SU-DHL-6 (cell line): Measurements from ENCODE around the gene JMJD6.

ENCODE experiments used
- H2AFZ ChIP-seq: fragments of 200-600 bp; sonication (generic); 2 replicates; pipeline ENCODE4 v1.6.1; 2014; ENCODE audit warnings: low read depth, mild to moderate bottlenecking, moderate library complexity, mixed read lengths, antibody characterized with exemption, low read length; ENCODE audit not compliant: severe bottlenecking
- H3F3A ChIP-seq: fragments of 200-600 bp; shearing (Covaris generic); 2 replicates; pipeline ENCODE4 v1.6.0; 2016; ENCODE audit warnings: antibody characterized with exemption, mild to moderate bottlenecking; ENCODE audit not compliant: insufficient read depth
- H3K27ac ChIP-seq: fragments of 200-600 bp; sonication (generic); 2 replicates; pipeline ENCODE4 v1.5.1; 2016; ENCODE audit warnings: low read depth, mild to moderate bottlenecking, low read length, moderate library complexity, mixed read lengths
- H3K27me3 ChIP-seq: fragments of 200-600 bp; sonication (generic), shearing (Covaris generic); 2 replicates; pipeline ENCODE4 v1.6.0; 2014; ENCODE audit warnings: mild to moderate bottlenecking, low read length
- H3K36me3 ChIP-seq: fragments of 200-600 bp; sonication (generic); 2 replicates; pipeline ENCODE4 v1.6.1; 2014; ENCODE audit warnings: mild to moderate bottlenecking, low read length, mixed read lengths
- H3K4me2 ChIP-seq: fragments of 300-600, 200-600 bp; shearing (Covaris generic), sonication (generic); 2 replicates; pipeline ENCODE4 v1.6.0; 2014; ENCODE audit warnings: low read length, low read depth, mild to moderate bottlenecking; ENCODE audit not compliant: poor library complexity, severe bottlenecking
- H3K4me3 ChIP-seq: fragments of 200-600 bp; sonication (generic); 2 replicates; pipeline ENCODE4 v1.5.1; 2014; ENCODE audit warnings: antibody characterized with exemption, low read length, mild to moderate bottlenecking, mixed read lengths; ENCODE audit not compliant: insufficient read depth, poor library complexity, severe bottlenecking
- H3K79me2 ChIP-seq: fragments of 200-600 bp; sonication (generic); 2 replicates; pipeline ENCODE4 v1.6.1; 2014; ENCODE audit warnings: mild to moderate bottlenecking, low read length, moderate library complexity; ENCODE audit not compliant: insufficient read depth
- H3K9ac ChIP-seq: fragments of 200-600 bp; sonication (generic); 2 replicates; pipeline ENCODE4 v1.7.0; 2014; ENCODE audit warnings: mild to moderate bottlenecking, low read length
- H3K9me2 ChIP-seq: fragments of 200-600 bp; sonication (generic); replicated peaks from 2 replicates; pipeline ENCODE4 v1.6.1; 2014; ENCODE audit warnings: low read length; ENCODE audit not compliant: insufficient read depth
- H3K9me3 ChIP-seq: fragments of 200-600 bp; sonication (generic); 2 replicates; pipeline ENCODE4 v1.6.1; 2014; ENCODE audit warnings: low read length, mixed read lengths; ENCODE audit not compliant: insufficient read depth
- H4K20me1 ChIP-seq: fragments of 200-600 bp; sonication (generic); 2 replicates; pipeline ENCODE4 v1.6.1; 2014; ENCODE audit warnings: low read depth, mild to moderate bottlenecking, antibody characterized with exemption, low read length, moderate library complexity, mixed read lengths
- EZH2phosphoT487 ChIP-seq: fragments of 200-600 bp; sonication (generic), shearing (Covaris generic); conservative IDR thresholded peaks from 2 replicates; pipeline ENCODE4 v1.6.1; 2018; ENCODE audit warnings: mild to moderate bottlenecking, antibody characterized with exemption, low read length, moderate library complexity, mixed read lengths
- TF ChIP-seq, protein P1 (sequence below): fragments of 200-600 bp; sonication (generic); IDR thresholded peaks from one replicate; pipeline ENCODE4 v1.5.1; 2017; ENCODE audit warnings: antibody characterized with exemption, mild to moderate bottlenecking, low read length, moderate library complexity; ENCODE audit not compliant: insufficient read depth, poor library complexity, severe bottlenecking

The JMJD6 gene

DNA sequence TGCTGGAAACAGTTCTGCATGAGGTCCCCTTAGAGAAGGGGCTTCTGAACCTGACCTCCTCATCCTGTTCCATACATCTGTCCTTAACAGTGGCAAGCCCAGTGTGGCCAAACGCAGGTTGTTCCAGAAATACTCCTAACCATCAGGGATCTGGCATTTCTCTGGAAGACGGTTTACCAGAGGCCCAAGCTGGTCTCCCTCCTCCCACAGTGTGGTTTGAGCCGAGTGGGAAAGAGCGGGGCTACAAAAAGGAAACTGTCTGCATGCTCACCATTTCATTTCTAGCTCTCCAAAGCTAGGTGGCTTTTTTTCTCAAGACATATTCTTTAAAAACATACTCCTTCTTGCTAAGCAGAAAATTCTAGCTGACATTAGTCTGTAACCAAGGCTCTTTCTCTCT lies 21.6 kb downstream of the JMJD6 start:
- no peak overlapping the region for H3K9ac ChIP-seq
- H3K9me3 ChIP-seq, result no peaks in the 10 kb centered on the region
- H3K4me3 ChIP-seq, result no peak overlapping the region
- H3K27ac ChIP-seq, result no peak overlapping the region
- no peaks in the 10 kb centered on the region for H3K9me2 ChIP-seq
- TF ChIP-seq, protein P1, sequence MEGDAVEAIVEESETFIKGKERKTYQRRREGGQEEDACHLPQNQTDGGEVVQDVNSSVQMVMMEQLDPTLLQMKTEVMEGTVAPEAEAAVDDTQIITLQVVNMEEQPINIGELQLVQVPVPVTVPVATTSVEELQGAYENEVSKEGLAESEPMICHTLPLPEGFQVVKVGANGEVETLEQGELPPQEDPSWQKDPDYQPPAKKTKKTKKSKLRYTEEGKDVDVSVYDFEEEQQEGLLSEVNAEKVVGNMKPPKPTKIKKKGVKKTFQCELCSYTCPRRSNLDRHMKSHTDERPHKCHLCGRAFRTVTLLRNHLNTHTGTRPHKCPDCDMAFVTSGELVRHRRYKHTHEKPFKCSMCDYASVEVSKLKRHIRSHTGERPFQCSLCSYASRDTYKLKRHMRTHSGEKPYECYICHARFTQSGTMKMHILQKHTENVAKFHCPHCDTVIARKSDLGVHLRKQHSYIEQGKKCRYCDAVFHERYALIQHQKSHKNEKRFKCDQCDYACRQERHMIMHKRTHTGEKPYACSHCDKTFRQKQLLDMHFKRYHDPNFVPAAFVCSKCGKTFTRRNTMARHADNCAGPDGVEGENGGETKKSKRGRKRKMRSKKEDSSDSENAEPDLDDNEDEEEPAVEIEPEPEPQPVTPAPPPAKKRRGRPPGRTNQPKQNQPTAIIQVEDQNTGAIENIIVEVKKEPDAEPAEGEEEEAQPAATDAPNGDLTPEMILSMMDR, result no peak
- no peak for TF ChIP-seq EZH2phosphoT487
- no peak overlapping the region for H3K4me2 ChIP-seq
- H2AFZ ChIP-seq, result no peak overlapping the region
- H3F3A ChIP-seq, result no peaks in the 10 kb centered on the region
- H4K20me1 ChIP-seq, result no peaks in the 10 kb centered on the region
- no peaks in the 10 kb centered on the region for H3K36me3 ChIP-seq
- no peaks in the 10 kb centered on the region for H3K79me2 ChIP-seq
- H3K27me3 ChIP-seq, result no peaks in the 10 kb centered on the region

DNA sequence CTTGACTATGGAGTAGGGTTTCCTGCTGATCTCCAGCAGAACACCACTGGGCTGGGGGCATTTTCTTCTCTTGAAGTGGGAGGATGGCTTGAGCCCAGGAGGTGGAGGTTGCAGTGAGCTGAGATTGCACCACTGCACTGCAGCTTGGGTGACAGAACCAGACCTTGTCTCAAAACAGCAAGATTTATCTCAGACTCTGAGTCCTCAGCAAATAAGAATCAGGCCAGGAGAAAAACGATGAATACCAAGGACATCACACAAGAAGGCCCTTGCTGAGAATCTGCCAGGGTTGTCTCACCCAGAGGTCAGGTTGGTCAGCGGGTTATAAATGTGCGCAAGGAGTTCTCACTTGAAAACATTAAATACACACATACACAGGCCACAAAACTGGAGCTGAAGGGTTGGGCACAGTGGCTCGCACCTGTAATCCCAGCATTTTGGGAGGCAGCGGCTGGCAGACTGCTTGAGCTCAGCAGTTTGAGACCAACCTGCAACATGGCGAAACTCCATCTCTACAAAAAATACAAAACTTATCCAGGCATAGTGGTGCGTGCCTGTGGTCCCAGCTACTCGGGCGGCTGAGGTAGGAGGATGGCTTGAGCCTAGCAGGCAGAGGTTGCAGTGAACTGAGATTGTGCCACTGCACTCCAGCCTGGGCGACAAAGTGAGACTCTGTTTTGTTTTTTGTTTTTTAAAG lies 23.3 kb downstream of the JMJD6 start:
- Histone ChIP-seq H2AFZ (no peak overlapping the region), H3K9ac (no peak overlapping the region), H3K4me3 (no peak overlapping the region), H3K9me2 (no peaks in the 10 kb centered on the region), H3K9me3 (no peaks in the 10 kb centered on the region), H3K79me2 (no peaks in the 10 kb centered on the region), H3F3A (no peaks in the 10 kb centered on the region), H3K27ac (no peak overlapping the region), H3K4me2 (no peak overlapping the region), H4K20me1 (no peaks in the 10 kb centered on the region), H3K27me3 (no peaks in the 10 kb centered on the region), H3K36me3 (no peaks in the 10 kb centered on the region)
- no peak for TF ChIP-seq EZH2phosphoT487
- TF ChIP-seq, protein P1, result no peak

DNA sequence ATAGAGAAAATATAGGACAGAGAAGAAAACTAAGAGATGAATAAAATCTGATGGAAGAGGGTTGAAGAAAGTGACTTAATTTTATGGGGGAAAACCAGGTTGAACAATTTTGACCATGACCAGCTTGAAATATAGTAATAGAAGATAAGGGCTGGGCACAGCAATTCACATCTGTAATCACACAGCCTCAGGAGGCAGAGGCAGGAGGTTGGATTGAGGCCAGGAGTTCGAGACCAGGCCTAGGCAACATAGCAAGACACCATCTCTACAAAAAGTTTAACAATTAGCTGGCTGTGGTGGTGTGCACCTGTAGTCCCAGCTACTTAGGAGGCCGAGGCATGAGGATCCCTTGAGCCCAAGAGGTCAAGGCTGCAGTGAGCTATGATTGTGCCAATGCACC lies 24.3 kb downstream of the JMJD6 start:
- H4K20me1 ChIP-seq, result no peaks in the 10 kb centered on the region
- no peaks in the 10 kb centered on the region for H3K9me2 ChIP-seq
- no peaks in the 10 kb centered on the region for H3F3A ChIP-seq
- no peak overlapping the region for H3K9ac ChIP-seq
- no peak overlapping the region for H3K4me3 ChIP-seq
- H3K9me3 ChIP-seq, result no peaks in the 10 kb centered on the region
- no peaks in the 10 kb centered on the region for H3K27me3 ChIP-seq
- H3K4me2 ChIP-seq, result no peak overlapping the region
- TF ChIP-seq EZH2phosphoT487, result no peak
- TF ChIP-seq, protein P1, result no peak
- H3K79me2 ChIP-seq, result no peaks in the 10 kb centered on the region
- no peak overlapping the region for H3K27ac ChIP-seq
- H3K36me3 ChIP-seq, result no peaks in the 10 kb centered on the region
- H2AFZ ChIP-seq, result no peak overlapping the region
